CD4-positive, alpha-beta T cell treated with Interleukin-15 for 1 hour (primary cell): ENCODE measurements around the gene BMPR1A.
"Not testable (repeated sequence)": the region's sequence is repeated elsewhere in the genome, so short reads cannot be mapped to it uniquely, and the experiment has no call there.

Experiments used
- DNase-seq: peaks from one replicate; pipeline ENCODE4 v3.0.0-alpha.2; 2020

Gene BMPR1A

DNA sequence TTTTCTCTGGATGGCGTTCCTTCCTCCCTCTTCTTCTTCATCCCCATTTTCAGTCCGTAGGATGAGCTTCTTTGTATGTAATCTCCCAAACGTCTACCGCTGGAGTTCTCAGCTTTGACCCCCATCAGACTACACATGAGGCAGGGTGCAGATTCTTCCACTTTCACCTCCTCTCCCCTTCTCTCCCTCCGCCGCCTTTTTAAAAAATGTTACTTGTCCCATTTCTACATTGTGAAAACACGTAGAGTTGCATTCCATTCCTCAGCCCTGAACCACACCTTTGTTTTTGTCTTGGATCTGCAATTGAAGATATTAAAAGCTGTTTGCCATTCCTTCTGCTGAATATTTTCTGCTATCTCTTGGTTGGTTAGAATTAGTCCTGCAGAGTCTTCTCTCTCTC lies 218.1 kb downstream of the BMPR1A start:
- DNase-seq: no peak

GRCh38 chr10:86976362-86977056 lies 220.1 kb downstream of the BMPR1A start:
- DNase-seq: no peak

DNA sequence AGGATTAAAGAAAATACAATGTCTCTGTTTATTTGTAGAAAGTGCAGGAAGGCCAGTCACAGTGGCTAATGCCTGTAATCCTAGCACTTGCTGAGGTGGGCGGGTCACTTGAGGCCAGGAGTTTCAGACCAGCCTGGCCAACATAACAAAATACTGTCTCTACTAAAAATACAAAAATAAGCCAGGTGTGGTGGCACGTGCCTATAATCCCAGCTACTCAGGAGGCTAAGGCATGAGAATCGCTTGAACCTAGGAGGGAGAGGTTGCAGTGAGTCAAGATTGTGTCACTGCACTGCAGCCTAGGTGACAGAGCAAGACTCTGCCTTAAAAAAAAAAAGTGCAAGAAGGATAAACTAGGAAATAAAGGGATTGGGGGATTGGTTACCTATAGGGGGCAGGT lies 222.0 kb downstream of the BMPR1A start:
- DNase-seq: not testable (repeated sequence)

DNA sequence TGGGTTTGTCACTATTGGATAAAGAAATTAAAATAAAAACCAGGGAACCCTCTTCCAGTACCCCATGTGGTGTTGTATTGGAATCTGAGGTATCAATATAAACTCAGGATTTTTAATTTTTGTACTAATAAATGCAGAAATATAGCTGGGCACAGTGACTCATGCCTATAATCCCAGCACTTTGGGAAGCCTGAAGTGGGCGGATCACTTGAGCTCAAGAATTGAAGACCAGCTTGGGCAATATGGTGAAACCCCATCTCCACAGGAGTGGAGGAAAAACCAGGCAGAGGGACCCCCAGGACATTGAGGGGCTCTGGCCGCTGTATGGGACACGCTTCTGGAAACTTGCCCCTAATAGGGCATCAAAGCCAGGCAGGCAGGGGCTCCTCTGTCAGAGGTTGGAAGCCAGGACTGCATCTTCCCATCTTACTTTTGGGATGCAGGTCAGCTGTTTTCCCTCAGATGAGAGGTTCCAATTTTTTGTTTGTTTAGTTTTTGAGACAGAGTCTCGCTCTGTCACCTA lies 222.9 kb downstream of the BMPR1A start:
- no peak for DNase-seq

DNA sequence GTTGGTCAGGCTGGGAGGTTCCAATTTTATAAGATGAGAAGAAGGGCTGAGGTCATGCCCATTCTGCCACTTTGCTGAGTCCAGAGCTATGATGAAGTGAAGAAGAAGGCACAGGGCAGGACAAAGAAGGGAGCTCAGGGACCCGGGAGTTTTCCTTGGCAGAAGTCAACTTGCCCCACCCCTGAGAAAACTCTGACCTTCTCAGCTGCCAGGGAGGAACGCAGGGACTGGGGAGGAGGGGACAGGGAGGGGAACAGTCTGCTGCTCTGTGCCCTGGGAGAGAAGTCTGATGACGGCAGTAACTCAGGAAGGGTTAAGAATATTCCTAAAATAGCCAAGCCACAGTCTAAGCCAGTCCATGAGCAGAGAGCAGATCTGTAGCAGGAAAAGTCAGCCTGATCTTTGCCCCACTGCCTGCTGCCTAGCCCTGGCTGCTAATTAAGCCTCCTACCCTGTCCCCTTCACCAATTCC lies 223.6 kb downstream of the BMPR1A start:
- DNase-seq: no peak

GRCh38 chr10:86981020-86981419 lies 224.6 kb downstream of the BMPR1A start:
- DNase-seq: not testable (repeated sequence)

DNA sequence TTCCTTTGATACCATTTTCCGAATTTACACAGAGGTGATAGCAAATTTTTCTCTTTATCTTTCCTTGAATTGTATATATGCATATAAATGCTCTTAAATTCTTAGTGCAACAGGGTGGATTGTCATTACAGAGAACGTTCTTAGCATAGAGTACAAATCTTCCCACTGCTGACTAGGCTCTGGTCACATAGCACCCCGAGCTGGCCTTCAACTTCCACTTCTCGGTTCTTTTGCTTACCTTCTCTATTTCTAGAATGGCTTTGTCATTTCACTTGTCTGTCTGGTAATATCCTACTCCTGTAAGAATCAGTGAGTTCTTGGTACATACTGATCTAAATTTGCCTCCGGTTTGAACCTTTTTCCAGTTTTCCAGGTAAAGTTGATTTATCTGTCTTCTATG lies 225.3 kb downstream of the BMPR1A start:
- DNase-seq: no peak
